OCI-LY1 (cell line): ENCODE data around the gene HYAL1.

Experiments used
- EZH2 ChIP-seq: fragments of 200-600 bp; sonication (generic), shearing (Covaris generic); IDR thresholded peaks from 2 replicates; pipeline ENCODE4 v1.8.0; 2017; ENCODE audit warnings: borderline replicate concordance, mixed run types, mild to moderate bottlenecking, antibody characterized with exemption, low read length, moderate library complexity, mixed read lengths
- TF ChIP-seq, protein P1 (sequence below): fragments of 200-600 bp; sonication (generic), shearing (Covaris generic); IDR thresholded peaks from 2 replicates; pipeline ENCODE4 v1.5.1; 2017; ENCODE audit warnings: mild to moderate bottlenecking, antibody characterized with exemption, low read length, moderate library complexity, mixed read lengths

DNA sequence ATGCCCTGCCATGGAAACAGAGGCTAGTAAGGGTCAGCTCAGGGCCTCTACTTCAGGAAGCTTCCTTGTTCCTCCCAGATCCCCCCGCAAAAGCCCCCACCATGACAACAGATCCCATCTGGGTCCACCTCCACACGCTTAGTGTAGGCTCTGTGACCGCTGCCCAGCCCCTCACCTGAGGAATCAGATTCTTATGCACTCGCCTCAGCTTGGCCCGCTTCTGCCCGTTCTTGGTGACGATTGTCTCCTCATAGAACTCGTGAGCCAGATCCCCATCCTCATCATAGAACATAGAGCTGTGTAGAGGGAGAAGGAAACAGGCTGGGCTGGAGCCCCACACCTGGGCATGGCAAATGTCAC lies 22.8 kb upstream of the HYAL1 start:
- TF ChIP-seq, protein P1, sequence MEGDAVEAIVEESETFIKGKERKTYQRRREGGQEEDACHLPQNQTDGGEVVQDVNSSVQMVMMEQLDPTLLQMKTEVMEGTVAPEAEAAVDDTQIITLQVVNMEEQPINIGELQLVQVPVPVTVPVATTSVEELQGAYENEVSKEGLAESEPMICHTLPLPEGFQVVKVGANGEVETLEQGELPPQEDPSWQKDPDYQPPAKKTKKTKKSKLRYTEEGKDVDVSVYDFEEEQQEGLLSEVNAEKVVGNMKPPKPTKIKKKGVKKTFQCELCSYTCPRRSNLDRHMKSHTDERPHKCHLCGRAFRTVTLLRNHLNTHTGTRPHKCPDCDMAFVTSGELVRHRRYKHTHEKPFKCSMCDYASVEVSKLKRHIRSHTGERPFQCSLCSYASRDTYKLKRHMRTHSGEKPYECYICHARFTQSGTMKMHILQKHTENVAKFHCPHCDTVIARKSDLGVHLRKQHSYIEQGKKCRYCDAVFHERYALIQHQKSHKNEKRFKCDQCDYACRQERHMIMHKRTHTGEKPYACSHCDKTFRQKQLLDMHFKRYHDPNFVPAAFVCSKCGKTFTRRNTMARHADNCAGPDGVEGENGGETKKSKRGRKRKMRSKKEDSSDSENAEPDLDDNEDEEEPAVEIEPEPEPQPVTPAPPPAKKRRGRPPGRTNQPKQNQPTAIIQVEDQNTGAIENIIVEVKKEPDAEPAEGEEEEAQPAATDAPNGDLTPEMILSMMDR, result no peak
- no peak for TF ChIP-seq EZH2
